GM12875 (cell line): ENCODE data around the gene BMP3.

Source experiments
- H3K4me3 ChIP-seq: one replicate; pipeline ENCODE4 v1.5.1; 2011; ENCODE audit warnings: low read depth, low read length, control low read depth
- CTCF ChIP-seq: IDR thresholded peaks from 2 replicates; pipeline ENCODE4 v1.5.1; 2011; ENCODE audit warnings: low read depth, mild to moderate bottlenecking, control low read depth, inconsistent platforms, low read length, moderate library complexity, borderline replicate concordance; ENCODE audit not compliant: insufficient read depth

BMP3 gene

GRCh38 chr4:81084634-81085033, 54.1 kb downstream of the BMP3 start:
- no peak for TF ChIP-seq CTCF
- no peak overlapping the region for H3K4me3 ChIP-seq

DNA sequence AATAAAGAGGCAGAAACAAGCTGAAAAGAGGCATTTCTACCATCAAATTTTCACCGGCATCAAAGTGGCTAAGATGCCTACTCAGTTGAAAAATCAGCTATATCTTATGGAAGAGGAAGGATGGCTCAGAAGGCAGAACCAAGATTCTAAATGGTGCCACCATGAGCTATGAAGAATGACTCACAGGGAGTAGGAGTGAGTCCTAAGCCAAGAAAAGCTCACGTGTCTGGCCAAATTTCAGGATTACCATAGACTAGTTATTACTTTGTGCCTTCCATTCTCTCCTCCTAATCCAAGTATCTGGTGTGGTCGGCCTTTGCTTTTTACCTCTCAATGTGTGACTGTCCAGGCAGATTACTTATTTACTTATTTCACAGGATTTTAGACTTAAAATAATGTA, 54.8 kb downstream of the BMP3 start:
- H3K4me3 ChIP-seq = no peak overlapping the region

DNA sequence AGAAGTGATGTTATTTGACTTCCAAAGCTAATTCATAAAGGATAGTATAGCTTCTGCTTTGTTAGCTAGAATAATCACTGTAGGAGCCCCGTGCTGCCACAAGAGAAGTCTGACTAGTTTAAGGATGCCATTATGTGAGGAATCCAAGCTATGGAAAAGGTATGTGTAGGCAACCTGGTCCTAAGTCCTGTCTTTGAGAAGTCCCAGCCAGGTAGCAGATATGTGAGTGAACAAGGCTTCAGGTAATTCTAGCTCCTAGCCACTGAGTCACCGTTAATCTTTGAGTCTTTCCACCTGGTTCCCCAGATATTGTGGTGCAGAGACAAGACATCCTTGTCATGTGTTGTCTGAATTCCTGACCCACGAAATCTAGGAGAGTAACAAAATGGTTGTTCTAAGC, 55.5 kb downstream of the BMP3 start:
- no peak for TF ChIP-seq CTCF

More for the DNA sequence above, 54.8 kb downstream of the BMP3 start:
- no peak for TF ChIP-seq CTCF

DNA sequence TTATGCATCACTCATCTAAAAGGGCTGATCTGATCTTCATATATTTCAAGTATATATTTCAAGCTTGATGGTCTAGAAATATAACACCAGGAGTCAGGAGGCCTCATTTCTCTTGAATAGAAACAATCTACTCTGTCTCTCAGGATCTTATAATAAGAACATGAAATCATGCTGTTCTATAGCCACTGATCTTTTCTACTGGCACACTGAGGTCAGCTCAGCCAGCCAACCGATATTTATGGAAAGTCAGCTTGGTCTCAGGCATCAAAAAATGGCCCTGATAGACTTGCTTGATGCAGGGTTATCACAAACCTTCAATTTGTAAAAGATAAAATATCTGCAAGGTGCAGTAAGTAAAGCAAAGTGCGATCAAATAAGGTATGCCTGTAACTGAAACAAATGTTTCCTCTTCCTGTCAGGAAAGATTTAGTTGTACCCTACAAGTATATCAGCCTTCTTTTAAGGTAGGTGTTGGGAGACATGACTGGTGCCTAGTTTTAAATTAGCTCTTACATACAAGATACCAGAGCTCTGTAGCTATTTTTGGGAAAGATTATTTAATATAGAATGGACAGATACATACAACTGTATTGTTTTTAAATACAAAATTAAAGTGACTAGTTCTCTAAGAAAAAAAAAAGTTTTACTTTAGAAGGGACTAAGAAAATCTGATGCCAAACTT, 63.4 kb downstream of the BMP3 start:
- TF ChIP-seq CTCF = no peak

More for the DNA sequence above, 55.5 kb downstream of the BMP3 start:
- H3K4me3 ChIP-seq = no peak overlapping the region

GRCh38 chr4:81095389-81095788, 64.9 kb downstream of the BMP3 start:
- H3K4me3 ChIP-seq = no peak overlapping the region
- no peak for TF ChIP-seq CTCF

More for the DNA sequence above, 63.4 kb downstream of the BMP3 start:
- no peak overlapping the region for H3K4me3 ChIP-seq

GRCh38 chr4:81096566-81096965, 66.1 kb downstream of the BMP3 start:
- H3K4me3 ChIP-seq = no peak overlapping the region
- no peak for TF ChIP-seq CTCF

DNA sequence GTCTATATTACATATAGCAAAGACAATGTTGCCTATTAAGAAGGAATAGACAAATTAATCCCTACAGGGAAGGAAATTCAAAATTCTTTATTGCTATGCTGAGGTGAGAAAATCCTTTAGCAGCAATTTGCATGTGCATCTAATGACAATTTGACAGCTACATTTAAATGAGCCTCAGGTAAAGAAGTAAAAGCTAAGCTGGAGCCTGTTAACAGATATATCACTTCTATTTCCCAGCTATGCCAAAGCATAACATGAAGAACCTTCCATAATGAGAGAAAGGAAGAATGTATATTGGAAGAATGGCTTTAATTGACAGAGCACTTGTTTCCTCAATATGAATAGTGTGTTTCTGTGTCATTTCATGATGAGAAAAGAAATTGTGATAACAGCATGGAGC, 71.6 kb downstream of the BMP3 start:
- H3K4me3 ChIP-seq = no peak overlapping the region
- no peak for TF ChIP-seq CTCF
